Hematopoietic multipotent progenitor cell (in vitro differentiated cells): ENCODE measurements around the gene LRP3. TPM values are rescaled to one million over a fixed set of nuclear protein-coding genes. Genes with fewer than 3 reads are reported as not detected.
A peak's percentile ranks its signal among the peaks of the same experiment; 100 is the strongest.
"Not testable (repeated sequence)": the region's sequence is repeated elsewhere in the genome, so short reads cannot be mapped to it uniquely, and the experiment has no call there.

Experiments used
- DNase-seq, 3 donors: peaks; one replicate each; pipeline ENCODE4 v3.0.0-alpha.2; 2011 to 2015; ENCODE audit warnings: low read depth in 2 of 3, low spot score in 2 of 3
- total RNA-seq: library from RNA; depleted of rRNA; stranded (reverse); fragments of >200 nt; gene quantifications from one replicate; pipeline ENCODE4 v1.2.3, GENCODE V29; 2012

The LRP3 gene
- total RNA-seq, 1 donor = 6.7 TPM

GRCh38 chr19:33199441-33200265, 5.5 kb downstream of the LRP3 start:
- no peak for DNase-seq

GRCh38 chr19:33201473-33201872, 7.3 kb downstream of the LRP3 start:
- DNase-seq = no peak

DNA sequence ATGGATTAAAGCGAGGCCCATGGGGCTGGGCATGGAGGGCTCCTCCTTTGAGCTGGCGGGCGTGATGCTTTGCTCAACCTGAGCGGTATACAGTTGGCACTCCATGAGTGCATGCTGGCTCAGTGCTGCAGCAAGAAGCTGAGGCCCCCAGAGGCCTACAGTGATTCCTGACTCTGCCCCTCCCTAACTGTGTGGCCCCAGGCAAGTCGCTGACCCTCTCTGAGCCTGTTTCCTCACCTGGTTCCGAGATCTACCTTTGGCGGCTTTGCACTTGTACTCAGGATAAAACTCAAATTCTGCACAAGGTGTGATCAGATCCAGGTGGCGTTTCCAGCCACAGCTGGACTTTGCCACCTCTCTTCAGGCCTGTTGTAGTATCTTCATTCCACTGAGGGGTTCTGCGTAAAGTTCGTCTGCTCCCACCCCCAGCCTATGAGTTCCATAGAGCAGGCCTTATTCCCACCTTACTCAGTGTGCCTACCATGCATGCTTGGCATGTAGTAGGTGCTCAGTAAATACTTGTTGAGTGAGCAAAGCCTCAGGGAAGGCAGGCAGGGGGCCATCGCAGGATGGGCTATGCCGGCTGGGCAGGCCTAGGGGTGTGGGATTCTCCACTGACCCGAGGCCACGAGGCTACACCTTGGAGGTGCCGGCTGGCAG, 7.9 kb downstream of the LRP3 start:
- no peak for DNase-seq

DNA sequence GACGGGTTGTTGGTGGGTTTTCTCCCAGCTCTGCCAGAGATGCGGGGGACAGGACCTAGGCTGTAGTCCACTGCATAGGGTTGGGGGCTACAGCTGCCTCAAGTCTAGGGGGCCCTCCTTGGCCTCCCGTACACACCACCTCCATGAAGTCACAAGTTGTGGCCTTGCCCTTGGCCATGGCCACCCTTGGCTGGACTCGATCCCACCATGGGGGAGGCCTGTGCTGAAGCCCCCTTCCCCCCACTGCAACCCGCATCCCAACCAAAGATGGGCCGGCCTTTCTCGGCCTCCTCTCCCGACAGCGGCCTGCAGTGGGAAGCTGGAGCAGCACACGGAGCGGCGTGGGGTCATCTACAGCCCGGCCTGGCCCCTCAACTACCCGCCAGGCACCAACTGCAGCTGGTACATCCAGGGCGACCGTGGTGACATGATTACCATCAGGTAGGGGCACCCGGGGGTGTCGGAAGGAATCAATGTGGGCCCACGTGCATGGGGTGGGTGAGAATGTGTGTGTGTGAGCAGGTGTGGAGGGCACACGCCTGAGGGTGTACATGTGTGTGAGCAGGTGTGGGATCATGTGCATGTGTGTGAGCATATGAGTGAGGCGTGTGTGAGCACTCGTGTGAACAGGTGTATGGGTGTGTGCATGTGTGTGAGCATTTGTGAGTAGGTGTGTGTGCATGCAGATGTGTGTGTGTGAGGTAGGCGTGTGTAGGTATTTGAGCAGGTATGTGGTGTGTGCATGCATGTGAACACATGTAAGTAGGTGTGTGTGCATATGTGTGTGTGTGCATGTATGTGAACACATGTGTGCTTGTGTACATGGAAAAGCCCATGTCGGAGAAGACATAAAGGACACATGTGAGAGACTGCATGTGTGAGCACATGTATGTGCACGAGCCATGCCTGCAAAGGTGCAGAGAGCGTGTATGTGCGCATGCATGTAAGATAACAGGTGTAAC, 8.7 kb downstream of the LRP3 start:
- DNase-seq = no peak

DNA sequence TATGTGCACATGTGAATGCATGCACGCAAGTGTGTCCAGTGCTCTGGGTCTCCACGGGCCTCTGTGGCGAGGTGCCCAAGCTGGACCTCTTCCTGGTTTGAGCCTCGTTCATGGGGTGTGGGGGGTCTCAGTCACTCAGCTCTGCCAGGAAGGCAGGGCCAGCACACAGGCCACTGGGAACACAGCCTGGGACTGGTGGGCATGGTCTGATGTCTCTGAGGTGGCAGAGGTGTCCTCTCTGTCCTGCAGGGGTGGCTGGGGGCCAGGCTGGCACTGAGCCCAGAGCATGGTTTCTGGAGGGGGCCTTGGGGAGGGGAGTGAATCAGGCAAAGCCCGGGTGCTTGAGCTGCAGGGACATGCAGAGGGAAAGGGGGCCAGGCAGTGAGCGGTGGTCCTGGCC, 9.4 kb downstream of the LRP3 start:
- no peak for DNase-seq

GRCh38 chr19:33204136-33204973, 10.2 kb downstream of the LRP3 start:
- DNase-seq = no peak

DNA sequence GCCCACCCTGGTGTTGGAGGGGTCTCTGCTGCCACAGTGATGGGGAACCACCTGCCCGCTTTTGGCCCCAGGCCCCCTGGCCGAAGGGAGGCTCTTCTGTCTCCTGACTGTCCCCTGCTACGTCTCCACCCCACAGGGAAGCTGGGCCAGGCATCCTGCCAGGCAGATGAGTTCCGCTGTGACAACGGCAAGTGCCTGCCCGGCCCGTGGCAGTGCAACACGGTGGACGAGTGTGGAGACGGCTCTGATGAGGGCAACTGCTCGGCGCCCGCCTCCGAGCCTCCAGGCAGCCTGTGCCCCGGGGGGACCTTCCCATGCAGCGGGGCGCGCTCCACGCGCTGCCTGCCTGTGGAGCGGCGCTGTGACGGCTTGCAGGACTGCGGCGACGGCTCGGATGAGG, 11.0 kb downstream of the LRP3 start:
- no peak for DNase-seq

DNA sequence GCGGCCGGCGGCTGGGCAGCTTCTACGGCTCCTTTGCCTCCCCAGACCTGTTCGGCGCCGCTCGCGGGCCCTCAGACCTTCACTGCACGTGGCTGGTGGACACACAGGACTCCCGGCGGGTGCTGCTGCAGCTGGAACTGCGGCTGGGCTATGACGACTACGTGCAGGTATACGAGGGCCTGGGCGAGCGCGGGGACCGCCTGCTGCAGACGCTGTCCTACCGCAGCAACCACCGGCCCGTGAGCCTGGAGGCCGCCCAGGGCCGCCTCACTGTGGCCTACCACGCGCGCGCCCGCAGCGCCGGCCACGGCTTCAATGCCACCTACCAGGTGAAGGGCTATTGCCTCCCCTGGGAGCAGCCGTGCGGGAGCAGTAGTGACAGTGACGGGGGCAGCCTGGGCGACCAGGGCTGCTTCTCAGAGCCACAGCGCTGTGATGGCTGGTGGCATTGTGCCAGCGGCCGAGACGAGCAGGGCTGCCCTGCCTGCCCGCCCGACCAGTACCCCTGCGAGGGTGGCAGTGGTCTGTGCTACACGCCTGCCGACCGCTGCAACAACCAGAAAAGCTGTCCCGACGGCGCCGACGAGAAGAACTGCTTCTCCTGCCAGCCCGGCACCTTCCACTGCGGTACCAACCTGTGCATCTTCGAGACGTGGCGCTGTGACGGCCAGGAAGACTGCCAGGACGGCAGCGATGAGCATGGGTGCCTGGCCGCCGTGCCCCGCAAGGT, 11.6 kb downstream of the LRP3 start:
- no peak for DNase-seq

DNA sequence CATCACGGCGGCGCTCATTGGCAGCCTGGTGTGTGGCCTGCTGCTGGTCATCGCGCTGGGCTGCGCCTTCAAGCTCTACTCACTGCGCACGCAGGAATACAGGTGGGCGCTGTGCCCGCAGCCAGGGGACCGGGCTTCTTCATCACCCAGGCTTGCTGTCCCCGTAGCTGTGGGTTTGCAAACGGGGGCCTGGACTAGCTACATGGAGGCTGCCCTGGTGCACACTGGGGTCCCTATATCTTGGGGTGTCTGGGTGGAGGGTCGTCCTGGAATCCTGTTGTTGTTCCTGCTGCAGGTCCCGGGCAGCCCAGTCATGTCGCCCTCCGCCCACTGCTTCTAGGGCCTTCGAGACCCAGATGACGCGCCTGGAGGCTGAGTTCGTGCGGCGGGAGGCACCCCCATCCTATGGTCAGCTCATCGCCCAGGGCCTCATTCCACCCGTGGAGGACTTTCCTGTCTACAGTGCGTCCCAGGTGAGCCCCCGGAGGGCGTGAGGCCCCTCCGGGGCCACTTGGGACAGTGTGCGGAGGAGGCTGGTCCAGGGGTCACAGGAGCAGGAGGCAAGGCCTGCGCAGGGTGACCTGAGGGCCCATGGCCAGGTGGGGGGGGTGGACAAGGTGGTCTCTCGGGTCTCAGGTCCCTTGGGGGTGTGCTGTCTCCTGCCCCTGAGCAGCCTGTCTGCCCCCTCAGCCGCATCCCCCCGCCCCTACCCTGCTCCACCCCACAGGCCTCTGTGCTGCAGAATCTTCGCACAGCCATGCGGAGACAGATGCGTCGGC, 12.3 kb downstream of the LRP3 start:
- DNase-seq = no peak

- DNase-seq = no peak
Measured at GRCh38 chr19:33207040-33207620, 13.0 kb downstream of the LRP3 start.

GRCh38 chr19:33207903-33208302, 13.8 kb downstream of the LRP3 start:
- DNase-seq = no peak

- DNase-seq = peak in 1 of 3 donors; percentile 22
Measured at GRCh38 chr19:33208371-33208895, 14.3 kb downstream of the LRP3 start.

DNA sequence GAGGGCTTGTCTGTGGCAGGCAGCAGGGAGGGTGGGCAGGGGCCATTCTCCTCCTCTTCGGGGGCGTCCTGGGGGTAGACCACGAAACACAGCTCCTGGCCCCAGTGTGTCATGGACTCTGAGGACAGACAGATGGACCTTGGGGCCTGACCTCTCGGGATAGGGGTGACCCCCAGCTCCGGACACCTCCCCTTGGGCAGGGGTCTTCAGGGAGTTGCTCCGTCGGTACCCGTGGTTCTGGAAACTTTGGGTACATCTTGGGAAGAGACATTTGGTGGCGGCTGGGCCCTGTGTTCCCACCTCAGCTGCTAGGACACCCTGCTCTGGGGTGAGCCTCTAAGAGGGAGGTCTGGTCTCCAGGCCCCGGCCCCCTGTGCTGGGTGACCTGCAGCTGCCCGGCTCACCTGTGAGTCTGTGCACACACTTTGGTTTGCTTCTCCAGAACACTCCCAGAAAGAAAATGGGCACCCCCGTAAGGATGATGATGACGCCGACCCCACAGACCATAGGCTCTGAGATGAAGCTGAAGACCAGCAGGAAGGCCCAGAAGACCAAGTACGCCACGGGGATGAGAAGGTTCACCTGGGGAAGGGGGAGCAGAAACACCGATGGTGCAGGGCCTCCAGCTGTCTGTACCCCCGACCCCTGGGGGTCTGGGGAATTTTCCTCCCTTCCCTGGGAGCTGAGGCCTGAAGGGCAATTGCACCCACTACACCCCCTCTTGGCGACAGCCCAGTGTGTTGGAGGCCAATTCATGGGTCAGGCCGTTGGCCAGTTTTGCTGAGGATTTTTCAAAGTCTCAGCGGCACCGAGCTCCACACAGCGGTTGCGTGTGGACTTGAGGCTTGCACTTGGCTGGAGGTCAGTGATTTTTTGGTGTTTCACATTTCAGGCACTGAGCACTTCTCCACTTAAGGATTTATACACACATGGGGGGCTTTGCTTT, 15.0 kb downstream of the LRP3 start:
- DNase-seq = no peak

DNA sequence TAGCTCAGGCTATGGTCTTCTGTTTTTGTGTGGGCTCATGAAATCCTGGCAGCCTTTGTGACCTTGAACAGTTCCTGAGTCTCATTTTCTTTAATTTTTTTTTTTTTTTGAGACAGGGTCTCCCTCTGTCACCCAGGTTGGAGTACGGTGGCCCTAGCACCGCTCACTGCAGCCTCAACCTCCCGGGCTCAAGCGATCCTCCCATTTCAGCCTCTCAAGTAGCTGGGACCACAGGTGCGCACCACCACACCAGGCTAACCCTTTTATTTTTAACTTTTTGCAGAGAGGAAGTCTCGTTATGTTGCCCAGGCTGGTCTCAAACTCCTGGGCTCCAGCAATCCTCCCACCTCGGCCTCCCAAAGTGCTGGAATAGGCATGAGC, 15.7 kb downstream of the LRP3 start:
- not testable (repeated sequence) for DNase-seq

DNA sequence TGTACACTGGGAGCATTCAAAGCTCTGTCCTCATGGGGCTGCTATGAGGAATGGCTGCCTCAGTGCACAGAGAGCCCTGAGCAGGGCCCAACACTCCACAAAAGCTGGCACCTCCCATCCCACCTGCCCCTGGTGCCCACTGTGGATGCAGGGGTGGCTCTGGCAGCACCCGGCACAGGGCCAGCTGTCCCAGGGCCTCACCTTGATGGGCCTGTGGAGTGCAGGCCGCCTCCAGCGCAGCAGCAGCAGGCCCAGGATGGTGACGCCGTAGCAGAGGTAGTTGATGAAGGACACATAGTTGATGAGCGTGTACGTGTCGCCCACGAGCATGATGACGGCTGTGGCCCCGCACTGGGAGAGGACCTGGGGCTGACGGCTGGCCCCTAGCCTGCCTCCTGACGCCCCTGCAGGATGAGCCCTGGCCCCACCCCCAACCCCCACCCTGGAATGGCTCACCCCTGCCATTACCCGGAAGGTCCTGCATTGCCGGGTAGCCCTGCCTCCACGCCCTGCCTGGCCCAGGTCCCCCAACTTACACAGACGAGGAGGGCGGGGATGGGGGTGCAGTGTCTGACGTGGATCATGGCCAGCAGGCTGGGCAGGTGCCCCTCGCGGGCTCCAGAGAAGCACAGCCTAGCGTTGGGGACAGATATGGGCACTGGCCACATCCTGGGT, 16.3 kb downstream of the LRP3 start:
- no peak for DNase-seq

GRCh38 chr19:33211794-33212435, 17.8 kb downstream of the LRP3 start:
- no peak for DNase-seq
